ENCODE data around the gene ST3GAL4.
"Not testable (repeated sequence)": the region's sequence is repeated elsewhere in the genome, so short reads cannot be mapped to it uniquely, and the experiment has no call there.

The ST3GAL4 gene

GRCh38 chr11:126332221-126332711 lies 23.2 kb upstream of the ST3GAL4 start:
- DNase-seq = no peak

GRCh38 chr11:126333142-126333541 lies 22.3 kb upstream of the ST3GAL4 start:
- DNase-seq = no peak

GRCh38 chr11:126334659-126335462 lies 20.6 kb upstream of the ST3GAL4 start:
- no peak for DNase-seq

- DNase-seq = no peak
Observed at GRCh38 chr11:126335463-126335760, 20.1 kb upstream of the ST3GAL4 start.

- no peak for DNase-seq
Observed at GRCh38 chr11:126336138-126336541, 19.3 kb upstream of the ST3GAL4 start.

GRCh38 chr11:126336671-126337101 lies 18.8 kb upstream of the ST3GAL4 start:
- no peak for DNase-seq

- no peak for DNase-seq
Observed at GRCh38 chr11:126337126-126337473, 18.4 kb upstream of the ST3GAL4 start.

- DNase-seq = no peak
Observed at GRCh38 chr11:126337474-126338241, 17.8 kb upstream of the ST3GAL4 start.

- no peak for DNase-seq
Observed at GRCh38 chr11:126338346-126339055, 17.0 kb upstream of the ST3GAL4 start.

GRCh38 chr11:126339073-126339862 lies 16.2 kb upstream of the ST3GAL4 start:
- DNase-seq = no peak

GRCh38 chr11:126339863-126340434 lies 15.5 kb upstream of the ST3GAL4 start:
- no peak for DNase-seq

GRCh38 chr11:126340960-126341606 lies 14.4 kb upstream of the ST3GAL4 start:
- no peak for DNase-seq

- DNase-seq = no peak
Observed at GRCh38 chr11:126341760-126342161, 13.7 kb upstream of the ST3GAL4 start.

GRCh38 chr11:126343051-126343450 lies 12.4 kb upstream of the ST3GAL4 start:
- no peak for DNase-seq

GRCh38 chr11:126344141-126345080 lies 11.1 kb upstream of the ST3GAL4 start:
- DNase-seq = no peak

GRCh38 chr11:126345283-126345682 lies 10.2 kb upstream of the ST3GAL4 start:
- DNase-seq = no peak

GRCh38 chr11:126345759-126346585 lies 9.5 kb upstream of the ST3GAL4 start:
- DNase-seq = no peak

- no peak for DNase-seq
Observed at GRCh38 chr11:126346586-126346940, 8.9 kb upstream of the ST3GAL4 start.

- not testable (repeated sequence) for DNase-seq
Observed at GRCh38 chr11:126346946-126347345, 8.5 kb upstream of the ST3GAL4 start.

Data from stimulated activated CD4-positive, alpha-beta T cell treated with anti-CD3 and anti-CD28 coated beads, Interleukin-15, amount 100 ng/mL, for 24 hours (primary cell).